ENCODE measurements around the gene PCNT. TPM values are rescaled to one million over a fixed set of nuclear protein-coding genes. Genes with fewer than 3 reads are reported as not detected.
A peak's percentile ranks its signal among the peaks of the same experiment; 100 is the strongest.
"Not testable (repeated sequence)": the region's sequence is repeated elsewhere in the genome, so short reads cannot be mapped to it uniquely, and the experiment has no call there.

PCNT gene
- total RNA-seq, 3 donors from 2014 or later = 20.4 to 36.9 (median 26.1) TPM

GRCh38 chr21:46402421-46402820 is 78.5 kb downstream of the PCNT start:
- TF ChIP-seq CTCF (IDR thresholded peaks at IDR 0.05) = no peak
- ATAC-seq = no peak
- H3K4me3 ChIP-seq = no peak overlapping the region
- intact Hi-C loops (cut with DNase I, micrococcal nuclease) = no loop called here
- no peaks in the 10 kb centered on the region for H3K4me1 ChIP-seq (ENCODE audit: low read depth)
- H3K9me3 ChIP-seq = no peaks in the 10 kb centered on the region
- peak in 1 of 3 donors; percentile 48 for DNase-seq
- peaks cover 11% of the 10 kb centered on the region for H3K36me3 ChIP-seq (ENCODE audit: low read depth)

GRCh38 chr21:46403234-46403811 is 79.4 kb downstream of the PCNT start:
- H3K36me3 ChIP-seq (ENCODE audit: low read depth); H3K9me3 ChIP-seq; intact Hi-C loops (cut with DNase I, micrococcal nuclease); H3K4me1 ChIP-seq (ENCODE audit: low read depth); H3K4me3 ChIP-seq; ATAC-seq: not testable (repeated sequence)
- peak in 1 of 3 donors; percentile 12 for DNase-seq

GRCh38 chr21:46404306-46404705 is 80.3 kb downstream of the PCNT start:
- peaks cover 7% of the 10 kb centered on the region for H3K36me3 ChIP-seq (ENCODE audit: low read depth)
- no peaks in the 10 kb centered on the region for H3K4me1 ChIP-seq (ENCODE audit: low read depth)
- DNase-seq (peak in 1 of 3 donors; percentile 7), ATAC-seq (no peak)
- intact Hi-C loops (cut with DNase I, micrococcal nuclease) = no loop called here
- no peaks in the 10 kb centered on the region for H3K9me3 ChIP-seq
- no peak for TF ChIP-seq CTCF (IDR thresholded peaks at IDR 0.05)
- no peak overlapping the region for H3K4me3 ChIP-seq

- peak in 1 of 3 donors; percentile 17 for DNase-seq
- intact Hi-C loops (cut with DNase I, micrococcal nuclease) = no loop called here
- ATAC-seq = no peak
- no peaks in the 10 kb centered on the region for H3K9me3 ChIP-seq
- peaks cover 7% of the 10 kb centered on the region for H3K36me3 ChIP-seq (ENCODE audit: low read depth)
- H3K4me3 ChIP-seq = no peak overlapping the region
- no peak for TF ChIP-seq CTCF (IDR thresholded peaks at IDR 0.05)
- H3K4me1 ChIP-seq (ENCODE audit: low read depth) = no peaks in the 10 kb centered on the region
Observed at GRCh38 chr21:46406001-46406400, 82.0 kb downstream of the PCNT start.

GRCh38 chr21:46409641-46410406 is 85.9 kb downstream of the PCNT start:
- intact Hi-C loops (cut with DNase I, micrococcal nuclease) = loop anchor here in 1 of 2 donors (10.0 kb wide), 1 partner anchor 55 kb away; no protein-coding TSS in a partner anchor
- ATAC-seq = no peak
- Histone ChIP-seq H3K36me3 (ENCODE audit: low read depth) (no peaks in the 10 kb centered on the region), H3K9me3 (no peaks in the 10 kb centered on the region), H3K4me1 (ENCODE audit: low read depth) (no peaks in the 10 kb centered on the region), H3K4me3 (no peak overlapping the region)
- peak in 1 of 3 donors; percentile 19 for DNase-seq
- TF ChIP-seq CTCF (IDR thresholded peaks at IDR 0.05) = no peak

GRCh38 chr21:46410516-46410915 is 86.6 kb downstream of the PCNT start:
- Histone ChIP-seq H3K4me1 (ENCODE audit: low read depth) (no peaks in the 10 kb centered on the region), H3K4me3 (no peak overlapping the region), H3K36me3 (ENCODE audit: low read depth) (no peaks in the 10 kb centered on the region), H3K9me3 (no peaks in the 10 kb centered on the region)
- ATAC-seq (no peak), DNase-seq (peak in 1 of 3 donors; percentile 8)
- intact Hi-C loops (cut with DNase I, micrococcal nuclease) = loop anchor here in 1 of 2 donors (10.0 kb wide), 1 partner anchor 56 kb away; no protein-coding TSS in a partner anchor
- no peak for TF ChIP-seq CTCF (IDR thresholded peaks at IDR 0.05)
